Kidney glomerular epithelial cell (primary cell): ENCODE data around the gene MAP3K9.
"Not testable (repeated sequence)": the region's sequence is repeated elsewhere in the genome, so short reads cannot be mapped to it uniquely, and the experiment has no call there.

Experiments
- DNase-seq: peaks from one replicate; lab custom pipeline; 2025; lab: John Stamatoyannopoulos, UW

Gene MAP3K9

GRCh38 chr14:70809225-70810219 lies at the start of gene MAP3K9:
Gene MAP3K9, minus strand, starts transcription at chr14:70809513. Its CDS starts 342 bp downstream, at chr14:70809171.
- DNase-seq, result peak; percentile 98

DNA sequence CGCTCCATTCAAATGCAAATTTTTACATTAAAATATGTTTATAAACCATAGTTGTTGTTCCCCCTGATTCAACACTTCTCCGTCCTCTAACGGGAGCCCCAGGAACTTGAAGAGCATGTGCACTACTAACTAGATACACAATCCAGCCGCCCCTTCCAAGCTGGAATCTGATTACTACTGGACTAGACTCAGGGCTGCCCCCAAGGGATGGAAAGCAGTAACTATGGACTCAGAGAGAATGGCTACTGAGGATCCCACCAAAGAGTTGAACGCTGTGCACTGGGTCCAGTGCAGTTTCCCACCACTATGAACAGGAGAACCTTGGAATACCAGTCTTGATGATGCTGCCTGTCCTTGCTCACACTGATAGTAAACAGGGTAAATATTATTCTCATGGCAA lies 49.3 kb upstream of the MAP3K9 start:
- DNase-seq, result no peak

DNA sequence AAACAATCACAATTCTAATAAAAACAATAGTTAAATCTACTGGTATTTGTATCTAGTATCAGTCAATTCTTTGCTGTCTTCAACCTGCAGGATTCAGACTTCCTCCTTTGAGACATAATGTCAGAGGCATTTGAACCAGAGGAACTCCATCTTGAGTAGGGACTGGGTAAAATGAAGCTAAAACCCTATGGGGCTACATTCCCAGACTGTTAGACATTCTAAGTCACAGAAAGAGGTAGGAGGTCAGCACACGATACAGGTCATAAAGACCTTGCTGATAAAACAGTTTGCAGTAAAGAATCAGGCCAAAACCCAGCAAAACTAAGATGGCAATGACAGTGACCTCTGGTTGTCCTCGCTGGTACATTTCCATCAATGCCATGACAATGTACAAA lies 48.2 kb upstream of the MAP3K9 start:
- DNase-seq, result no peak

DNA sequence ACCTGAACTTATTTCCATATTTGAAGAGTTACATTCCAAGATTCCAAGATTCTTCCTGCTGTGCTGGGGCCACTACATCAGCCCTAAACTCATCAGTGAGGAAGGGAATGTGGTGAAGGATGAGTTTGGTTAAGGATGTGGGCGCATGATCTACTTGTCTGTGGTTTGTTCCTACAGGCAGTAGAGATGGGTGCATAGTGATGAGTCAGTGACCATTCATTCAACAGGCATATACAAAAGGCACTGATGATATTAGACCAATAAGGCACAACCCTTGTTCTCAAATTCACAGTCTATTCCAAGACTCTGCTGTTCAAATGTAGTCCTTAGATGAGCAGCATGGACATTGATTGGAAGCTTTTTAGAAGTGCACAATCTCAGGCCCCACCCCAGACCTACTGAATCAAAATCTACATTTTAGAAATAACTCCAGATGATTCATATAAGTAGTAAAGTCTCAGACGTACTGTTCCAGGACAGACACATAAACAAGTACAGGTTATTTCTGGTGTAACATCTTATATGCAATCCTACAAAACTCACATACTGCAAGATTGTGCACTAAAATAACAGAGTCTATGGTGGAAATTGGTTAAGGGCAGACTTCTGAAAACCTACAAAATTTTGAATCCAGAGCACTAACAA lies 47.7 kb upstream of the MAP3K9 start:
- peak; percentile 77 for DNase-seq

DNA sequence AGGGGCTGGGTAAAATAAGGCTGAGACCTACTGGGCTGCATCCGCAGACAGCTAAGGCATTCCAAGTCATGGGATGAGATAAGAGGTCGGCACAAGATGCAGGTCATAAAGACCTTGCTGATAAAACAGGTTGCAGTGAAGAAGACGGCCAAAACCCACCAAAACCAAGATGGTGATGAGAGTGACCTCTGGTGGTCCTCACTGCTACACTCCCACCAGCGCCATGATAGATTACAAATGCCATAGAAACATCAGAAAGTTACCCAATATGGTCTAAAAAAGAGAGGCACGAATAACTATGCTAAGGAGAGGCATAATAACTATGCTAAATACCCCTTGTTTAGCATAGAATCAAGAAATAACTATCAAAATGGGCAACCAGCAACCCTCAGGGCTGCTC lies 46.2 kb upstream of the MAP3K9 start:
- no peak for DNase-seq

DNA sequence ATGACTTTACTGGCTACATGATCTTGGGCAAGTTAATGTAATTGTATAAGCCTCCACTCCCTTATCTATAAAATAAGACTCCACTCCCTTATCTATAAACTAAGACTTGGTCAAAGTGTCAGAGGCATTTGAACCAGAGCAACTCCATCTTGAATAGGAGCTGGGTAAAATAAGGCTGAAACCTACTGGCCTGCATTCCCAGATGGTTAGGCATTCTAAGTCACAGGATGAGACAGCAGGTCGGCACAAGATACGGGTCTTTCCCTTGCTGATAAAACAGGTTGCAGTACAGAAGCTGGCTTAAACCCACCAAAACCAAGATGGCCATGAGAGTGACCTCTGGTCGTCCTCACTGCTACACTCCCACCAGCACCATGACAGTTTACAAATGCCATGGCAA lies 44.3 kb upstream of the MAP3K9 start:
- not testable (repeated sequence) for DNase-seq

GRCh38 chr14:70847406-70848090 lies 38.2 kb upstream of the MAP3K9 start:
- no peak for DNase-seq

- peak; percentile 24 for DNase-seq
Observed at GRCh38 chr14:70845601-70846000, 36.3 kb upstream of the MAP3K9 start.

DNA sequence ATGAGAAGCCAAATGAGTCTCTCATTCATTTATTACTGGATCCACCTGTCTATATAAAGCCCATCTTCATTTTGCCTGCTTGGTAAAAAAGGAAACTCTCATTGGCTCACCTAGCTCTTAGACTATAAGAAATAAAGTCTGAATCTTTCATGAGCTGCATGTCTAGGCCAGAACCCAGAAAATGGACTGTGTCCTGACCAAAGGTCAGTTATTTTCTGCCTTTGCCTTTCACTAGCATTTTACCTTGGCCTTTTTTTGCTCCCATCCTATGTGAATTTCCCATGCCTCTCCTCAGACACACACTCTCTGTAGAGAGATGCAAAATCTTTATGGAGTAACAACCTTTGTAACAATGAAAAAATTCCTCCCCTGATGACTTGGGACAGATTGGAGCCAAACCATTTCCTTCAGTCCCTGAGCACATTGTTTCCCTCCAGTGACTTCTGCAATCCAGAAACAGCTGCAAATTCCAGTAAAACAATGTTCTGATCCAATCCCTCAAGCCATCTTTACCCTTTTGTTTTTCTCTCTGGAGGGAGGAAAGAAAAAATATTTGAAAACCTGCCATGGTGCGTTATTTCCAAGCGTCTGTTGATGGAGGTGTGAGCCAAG lies 33.6 kb upstream of the MAP3K9 start:
- DNase-seq, result no peak

- DNase-seq, result no peak
Observed at GRCh38 chr14:70838076-70838475, 28.8 kb upstream of the MAP3K9 start.

- no peak for DNase-seq
Observed at GRCh38 chr14:70836946-70837345, 27.6 kb upstream of the MAP3K9 start.

GRCh38 chr14:70833884-70834283 lies 24.6 kb upstream of the MAP3K9 start:
- DNase-seq, result no peak

- DNase-seq, result no peak
Observed at GRCh38 chr14:70832561-70833305, 23.4 kb upstream of the MAP3K9 start.

DNA sequence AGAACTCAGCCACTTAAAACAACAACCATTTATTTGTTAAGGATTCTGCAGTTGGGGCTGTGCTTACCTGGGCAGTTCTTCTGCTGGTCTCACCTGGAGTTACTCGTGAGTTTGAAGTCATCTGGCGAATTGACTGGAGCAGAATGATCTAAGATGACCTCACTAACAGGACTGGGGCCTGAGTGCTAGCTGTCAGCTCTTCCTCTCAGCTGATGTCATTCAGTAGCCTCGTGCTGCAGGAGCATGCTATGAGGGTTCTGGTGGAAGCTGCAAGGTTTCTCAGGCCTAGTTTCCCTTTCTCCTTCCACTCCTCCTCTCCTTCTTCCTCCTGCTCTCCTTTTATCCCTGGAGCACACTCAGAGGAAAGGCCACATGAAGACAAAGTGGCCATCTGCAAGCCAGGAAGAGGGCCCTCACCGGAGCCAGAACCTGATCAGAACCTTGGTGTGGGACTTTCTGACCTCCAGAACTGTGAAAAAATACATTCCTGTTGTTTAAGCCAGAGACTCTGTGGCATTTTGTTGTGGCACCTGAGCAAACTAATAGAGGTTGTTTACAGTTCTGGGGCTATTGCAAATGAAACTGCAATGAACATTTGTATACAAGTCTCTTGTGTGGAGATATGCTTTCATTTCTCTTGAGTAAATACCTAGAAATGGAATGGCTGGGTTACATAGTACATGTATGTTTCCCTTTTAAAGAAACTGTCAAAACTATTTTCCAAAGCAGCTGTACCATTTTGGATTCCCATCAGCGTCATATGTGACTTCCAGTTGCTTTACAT lies 21.9 kb upstream of the MAP3K9 start:
- no peak for DNase-seq

- DNase-seq, result no peak
Observed at GRCh38 chr14:70828188-70828587, 18.9 kb upstream of the MAP3K9 start.

DNA sequence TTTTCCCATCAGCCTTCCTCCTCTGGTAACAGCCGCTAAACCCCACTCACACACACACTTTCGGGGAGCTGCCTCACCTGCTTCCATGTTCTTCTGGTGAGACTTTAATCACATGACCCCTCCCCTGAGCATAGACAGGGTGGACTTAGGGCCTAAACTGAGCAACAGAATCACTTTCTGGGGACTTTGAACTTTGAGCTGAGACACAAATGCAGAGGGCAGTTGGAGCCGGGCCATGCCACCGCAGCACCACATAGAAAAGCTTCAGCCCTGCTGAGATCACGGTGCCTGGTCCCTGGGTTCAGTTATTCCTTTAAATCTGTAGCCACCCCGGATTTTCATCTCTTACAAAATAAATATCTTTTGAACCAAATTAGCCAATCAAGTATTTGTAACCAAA lies 18.4 kb upstream of the MAP3K9 start:
- DNase-seq, result no peak

- no peak for DNase-seq
Observed at GRCh38 chr14:70827347-70827746, 18.0 kb upstream of the MAP3K9 start.

- no peak for DNase-seq
Observed at GRCh38 chr14:70823281-70823680, 14.0 kb upstream of the MAP3K9 start.

- no peak for DNase-seq
Observed at GRCh38 chr14:70822530-70823185, 13.3 kb upstream of the MAP3K9 start.
